ENCODE results near the gene KANSL3. TPM values are rescaled to one million over a fixed set of nuclear protein-coding genes. Genes with fewer than 3 reads are reported as not detected.

KANSL3 gene
- 10 to 100 TPM; 34.7 to 65.0 (median 39.7) TPM for total RNA-seq

DNA sequence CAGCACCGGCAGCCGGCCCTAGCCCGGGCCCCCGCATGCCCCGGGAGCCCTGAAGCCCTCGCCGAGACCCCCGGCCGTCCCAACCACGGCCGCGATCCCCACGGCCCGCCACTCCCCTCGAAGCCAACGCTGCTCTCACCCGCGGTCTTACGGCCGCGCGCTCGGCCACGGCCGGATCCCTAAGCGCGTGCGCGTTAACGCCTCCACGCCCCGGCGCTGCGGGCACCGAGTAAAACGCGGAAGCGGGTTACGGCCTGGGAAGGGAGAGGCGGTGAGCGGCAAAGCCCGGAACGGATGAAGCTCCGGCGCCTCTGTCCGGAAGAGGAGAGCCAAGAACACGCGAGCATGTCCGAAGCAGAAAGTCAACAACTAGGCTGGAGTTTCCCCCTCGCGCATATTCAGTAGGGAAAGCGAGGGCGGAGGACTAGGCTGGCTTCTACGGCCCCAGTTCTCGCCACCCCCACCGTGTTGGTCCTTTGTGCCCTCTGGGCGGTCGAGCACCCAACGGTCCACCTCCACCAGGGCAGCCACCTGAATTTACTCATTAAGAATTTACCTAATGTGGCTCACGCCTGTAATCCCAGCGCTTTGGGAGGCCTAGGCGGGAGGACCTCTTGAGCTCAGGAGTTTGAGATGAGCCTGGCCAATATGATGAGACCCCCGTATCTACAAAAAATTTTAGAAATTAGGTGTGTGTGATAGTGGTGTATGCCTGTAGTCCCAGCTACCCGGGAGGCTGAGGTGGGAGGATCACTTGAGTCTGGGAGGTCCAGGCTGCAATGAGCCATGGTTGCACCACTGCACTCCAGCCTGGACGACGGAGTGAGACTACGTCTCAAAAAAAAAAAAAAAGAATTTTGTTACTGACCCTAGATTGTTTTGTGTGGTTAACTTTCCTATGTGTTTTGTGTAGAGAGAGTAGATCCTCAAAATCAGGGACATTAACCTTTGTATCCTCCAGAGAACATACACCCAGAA is at the start of gene KANSL3:
Gene KANSL3 (minus strand): TSS at position 169 of the 978 bp plus-strand sequence. CDS start 1,177 bp downstream, outside the sequence.
- TF ChIP-seq, protein P1, sequence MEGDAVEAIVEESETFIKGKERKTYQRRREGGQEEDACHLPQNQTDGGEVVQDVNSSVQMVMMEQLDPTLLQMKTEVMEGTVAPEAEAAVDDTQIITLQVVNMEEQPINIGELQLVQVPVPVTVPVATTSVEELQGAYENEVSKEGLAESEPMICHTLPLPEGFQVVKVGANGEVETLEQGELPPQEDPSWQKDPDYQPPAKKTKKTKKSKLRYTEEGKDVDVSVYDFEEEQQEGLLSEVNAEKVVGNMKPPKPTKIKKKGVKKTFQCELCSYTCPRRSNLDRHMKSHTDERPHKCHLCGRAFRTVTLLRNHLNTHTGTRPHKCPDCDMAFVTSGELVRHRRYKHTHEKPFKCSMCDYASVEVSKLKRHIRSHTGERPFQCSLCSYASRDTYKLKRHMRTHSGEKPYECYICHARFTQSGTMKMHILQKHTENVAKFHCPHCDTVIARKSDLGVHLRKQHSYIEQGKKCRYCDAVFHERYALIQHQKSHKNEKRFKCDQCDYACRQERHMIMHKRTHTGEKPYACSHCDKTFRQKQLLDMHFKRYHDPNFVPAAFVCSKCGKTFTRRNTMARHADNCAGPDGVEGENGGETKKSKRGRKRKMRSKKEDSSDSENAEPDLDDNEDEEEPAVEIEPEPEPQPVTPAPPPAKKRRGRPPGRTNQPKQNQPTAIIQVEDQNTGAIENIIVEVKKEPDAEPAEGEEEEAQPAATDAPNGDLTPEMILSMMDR (IDR thresholded peaks at IDR 0.05; ENCODE audit: low read depth): no peak

DNA sequence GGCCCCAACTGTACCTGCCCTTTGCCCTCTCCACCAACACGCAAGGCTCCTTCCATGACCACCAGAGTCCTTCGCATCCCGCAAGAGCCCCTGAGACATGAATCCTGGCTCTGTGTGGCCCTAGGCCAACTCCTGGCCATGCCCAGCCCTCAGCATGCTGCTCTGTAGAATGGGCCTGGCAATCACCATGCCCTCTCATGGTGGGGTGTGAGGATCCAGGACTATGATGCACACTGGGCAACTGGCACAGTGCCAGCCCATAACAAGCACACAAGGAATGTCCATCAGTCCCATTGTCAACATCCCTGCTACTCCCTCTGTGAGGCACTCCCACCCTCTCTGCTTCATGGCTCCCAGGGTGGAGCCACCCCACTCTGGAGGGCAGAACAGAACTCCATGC is 49.2 kb upstream of the KANSL3 start:
- TF ChIP-seq, protein P1 (IDR thresholded peaks at IDR 0.05; ENCODE audit: low read depth): no peak

DNA sequence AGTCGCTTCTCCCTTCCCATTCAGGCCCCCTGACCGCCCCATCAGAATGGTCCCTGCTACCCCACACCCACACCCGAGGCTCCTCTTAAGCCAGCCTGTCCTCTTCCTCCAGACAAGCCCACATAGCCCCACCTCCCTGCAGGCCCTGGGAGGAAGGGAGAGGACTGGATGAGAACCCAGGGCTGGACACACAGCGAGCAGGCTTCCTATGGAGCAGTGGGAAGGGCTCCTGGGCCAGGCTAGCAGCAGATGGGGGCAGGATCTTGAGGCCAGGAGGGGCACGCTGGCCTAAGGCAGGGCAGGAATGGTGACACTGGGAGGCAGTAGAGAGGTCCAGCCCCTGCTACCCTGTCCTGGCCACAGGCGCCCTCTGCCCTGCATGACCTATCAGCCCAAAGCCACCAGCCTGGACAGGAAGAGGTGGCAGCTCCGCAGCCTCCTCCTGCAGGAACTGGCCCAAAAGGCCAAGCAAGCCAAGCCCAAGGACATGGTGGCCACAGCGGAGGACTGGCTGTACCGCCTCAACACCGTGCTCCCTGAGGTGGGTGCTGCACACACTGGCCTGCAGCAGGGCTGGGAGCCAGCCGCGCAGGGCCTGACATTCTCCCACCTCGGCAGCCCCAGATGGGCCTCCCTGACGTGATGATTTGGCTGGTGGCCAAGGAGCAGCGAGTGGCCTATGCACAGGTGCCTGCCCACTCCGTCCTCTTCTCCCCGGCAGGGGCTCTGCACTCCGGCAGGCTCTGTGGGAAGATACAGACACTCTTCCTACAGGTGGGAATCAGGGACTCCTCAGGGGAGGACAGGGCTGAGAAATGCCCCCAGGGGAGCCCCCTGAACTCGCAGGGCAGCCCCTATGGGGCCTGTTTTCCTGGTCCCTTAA is 47.7 kb upstream of the KANSL3 start:
- TF ChIP-seq, protein P1 (IDR thresholded peaks at IDR 0.05; ENCODE audit: low read depth): no peak

DNA sequence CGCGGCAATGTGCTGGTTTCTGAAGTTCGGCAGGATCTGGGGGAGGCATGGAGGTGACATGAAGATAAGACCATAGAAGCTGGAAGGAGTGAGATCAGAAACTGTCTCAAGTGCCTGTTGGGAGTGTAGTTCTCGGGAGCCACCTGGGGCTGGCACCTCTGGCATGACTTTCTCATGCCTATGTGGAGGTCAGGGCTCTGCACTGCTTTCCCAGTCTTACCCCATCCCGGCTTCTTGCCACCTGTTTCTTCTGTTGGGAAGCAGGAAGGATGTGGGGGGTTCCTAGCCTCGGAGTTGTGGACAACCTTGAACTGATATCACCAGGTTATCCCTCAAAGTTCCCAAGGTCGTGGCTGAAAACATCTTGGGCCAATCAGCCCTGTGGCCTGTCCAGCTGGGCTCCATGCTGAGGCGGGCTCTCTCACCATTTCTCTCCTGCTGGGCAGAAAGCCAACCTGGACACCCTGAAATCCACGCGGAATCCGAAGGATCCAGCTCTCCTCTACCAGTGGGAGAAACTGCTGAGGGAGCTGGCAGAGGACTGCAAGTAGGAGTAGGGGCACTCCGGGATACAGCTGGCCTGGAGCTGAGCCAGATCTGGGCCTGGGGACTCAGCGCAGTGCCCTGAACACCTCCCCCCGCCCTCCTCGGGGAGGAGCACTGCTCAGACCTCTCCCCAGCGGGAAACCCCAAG is 46.9 kb upstream of the KANSL3 start:
- TF ChIP-seq, protein P1 (IDR thresholded peaks at IDR 0.05; ENCODE audit: low read depth): no peak

DNA sequence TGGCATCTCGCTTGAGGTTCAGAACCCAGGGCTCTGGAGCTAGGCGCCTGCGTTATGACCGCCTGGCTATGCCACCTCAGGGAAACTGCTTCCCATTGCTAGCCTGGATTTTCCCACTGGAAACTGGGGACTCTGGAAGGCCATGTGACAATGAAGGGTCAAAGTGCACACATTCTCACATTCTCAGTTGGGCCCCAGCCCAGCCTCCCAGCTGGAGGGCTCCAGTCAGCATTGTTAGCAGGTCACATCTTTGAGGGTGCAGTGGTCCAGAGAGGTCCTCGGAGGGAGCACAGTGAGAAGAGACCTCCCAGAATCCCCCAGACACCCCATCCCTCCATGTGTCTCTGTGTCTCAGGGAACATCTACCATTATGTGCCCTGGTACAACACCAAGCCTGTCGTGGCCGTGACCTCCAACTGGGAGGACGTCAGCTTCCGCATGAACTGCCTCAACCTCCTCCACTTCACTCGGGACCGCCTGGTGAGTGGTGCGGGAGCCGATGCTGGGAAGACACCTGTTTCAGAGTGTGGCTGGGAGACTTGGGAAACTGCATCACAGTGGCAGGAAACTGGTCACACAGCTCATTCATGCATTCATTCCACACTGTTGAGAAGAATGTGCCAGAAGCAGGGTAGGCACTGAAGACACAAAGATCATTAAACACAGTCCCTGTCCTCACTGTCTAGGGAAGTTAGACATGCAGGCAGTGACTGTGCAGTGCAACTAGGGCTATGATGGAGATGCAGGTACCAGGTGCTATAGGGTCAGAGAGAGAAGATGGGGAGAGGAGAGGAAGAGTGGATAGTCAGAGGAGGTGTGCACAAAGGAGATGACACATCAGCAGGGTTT is 46.1 kb upstream of the KANSL3 start:
- TF ChIP-seq, protein P1 (IDR thresholded peaks at IDR 0.05; ENCODE audit: low read depth): no peak

DNA sequence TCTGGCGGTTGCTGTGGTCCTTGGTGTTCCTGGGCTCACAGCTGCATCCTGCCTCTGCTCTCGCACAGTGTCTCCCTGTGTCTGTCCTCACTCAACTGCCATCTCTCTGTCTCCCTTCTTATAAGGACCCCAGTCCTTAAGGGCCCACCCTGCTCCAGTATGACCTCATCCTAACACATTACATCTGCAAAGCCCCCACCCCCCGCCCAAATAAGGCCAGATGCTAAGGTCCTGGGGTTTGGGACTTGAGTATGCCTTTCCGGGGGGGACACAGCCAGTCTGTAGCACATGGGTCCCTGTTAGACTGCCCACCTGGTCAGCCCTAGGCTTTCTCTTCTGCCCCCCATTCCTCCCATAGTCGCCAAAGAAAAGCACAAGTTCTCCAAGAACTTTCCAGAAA is 45.2 kb upstream of the KANSL3 start:
- TF ChIP-seq, protein P1 (IDR thresholded peaks at IDR 0.05; ENCODE audit: low read depth): no peak

Data from subcutaneous adipose tissue (tissue), 4 donors.